NCI-H2227 (cell line): ENCODE measurements around the gene JAM3.

Source experiments
- DNase-seq: peaks from one replicate; lab custom pipeline; 2025; ENCODE audit not compliant: unreplicated experiment; lab: John Stamatoyannopoulos, UW

Gene JAM3

GRCh38 chr11:134142536-134142935 lies 73.7 kb downstream of the JAM3 start:
- DNase-seq: no peak

DNA sequence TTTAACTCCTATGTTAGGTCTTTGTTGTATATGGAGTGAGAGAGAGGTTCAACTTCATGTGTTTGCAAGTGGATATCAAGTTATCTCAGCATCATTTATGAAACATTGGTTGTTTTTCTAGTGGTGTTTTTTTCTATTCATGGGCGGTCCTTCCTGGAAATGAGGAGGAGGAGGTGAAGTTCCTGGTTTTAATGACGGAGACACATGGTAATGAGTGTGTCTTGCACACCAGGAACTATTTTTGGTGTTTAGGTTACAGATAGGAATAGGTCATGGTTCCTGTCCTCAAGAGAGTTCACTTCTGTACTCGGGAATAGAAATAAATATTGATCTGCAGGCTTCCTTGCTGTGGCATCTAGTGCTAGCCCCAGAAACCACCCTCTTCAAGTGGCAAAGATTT lies 74.9 kb downstream of the JAM3 start:
- no peak for DNase-seq

DNA sequence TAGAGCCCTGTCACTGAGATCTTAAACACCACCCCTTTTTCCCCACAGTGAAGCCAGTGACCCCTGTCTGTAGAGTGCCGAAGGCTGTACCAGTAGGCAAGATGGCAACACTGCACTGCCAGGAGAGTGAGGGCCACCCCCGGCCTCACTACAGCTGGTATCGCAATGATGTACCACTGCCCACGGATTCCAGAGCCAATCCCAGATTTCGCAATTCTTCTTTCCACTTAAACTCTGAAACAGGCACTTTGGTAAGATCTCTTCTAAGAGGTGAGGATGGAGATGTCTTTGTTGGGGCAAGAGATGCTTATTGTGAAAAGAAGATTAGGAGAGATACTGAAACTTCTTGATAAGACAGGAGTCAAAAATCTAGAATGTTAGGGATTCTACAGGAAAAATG lies 75.9 kb downstream of the JAM3 start:
- DNase-seq: no peak

GRCh38 chr11:134145715-134146114 lies 76.8 kb downstream of the JAM3 start:
- no peak for DNase-seq

- no peak for DNase-seq
Measured at GRCh38 chr11:134146598-134146997, 77.7 kb downstream of the JAM3 start.

DNA sequence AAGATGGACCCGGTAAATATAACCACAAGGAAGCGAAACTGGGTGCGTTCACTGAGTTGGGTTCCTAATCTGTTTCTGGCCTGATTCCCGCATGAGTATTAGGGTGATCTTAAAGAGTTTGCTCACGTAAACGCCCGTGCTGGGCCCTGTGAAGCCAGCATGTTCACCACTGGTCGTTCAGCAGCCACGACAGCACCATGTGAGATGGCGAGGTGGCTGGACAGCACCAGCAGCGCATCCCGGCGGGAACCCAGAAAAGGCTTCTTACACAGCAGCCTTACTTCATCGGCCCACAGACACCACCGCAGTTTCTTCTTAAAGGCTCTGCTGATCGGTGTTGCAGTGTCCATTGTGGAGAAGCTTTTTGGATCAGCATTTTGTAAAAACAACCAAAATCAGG lies 80.5 kb downstream of the JAM3 start:
- DNase-seq: no peak

- DNase-seq: no peak
Measured at GRCh38 chr11:134150195-134150903, 81.5 kb downstream of the JAM3 start.

GRCh38 chr11:134151083-134151747 lies 82.3 kb downstream of the JAM3 start:
- no peak for DNase-seq

DNA sequence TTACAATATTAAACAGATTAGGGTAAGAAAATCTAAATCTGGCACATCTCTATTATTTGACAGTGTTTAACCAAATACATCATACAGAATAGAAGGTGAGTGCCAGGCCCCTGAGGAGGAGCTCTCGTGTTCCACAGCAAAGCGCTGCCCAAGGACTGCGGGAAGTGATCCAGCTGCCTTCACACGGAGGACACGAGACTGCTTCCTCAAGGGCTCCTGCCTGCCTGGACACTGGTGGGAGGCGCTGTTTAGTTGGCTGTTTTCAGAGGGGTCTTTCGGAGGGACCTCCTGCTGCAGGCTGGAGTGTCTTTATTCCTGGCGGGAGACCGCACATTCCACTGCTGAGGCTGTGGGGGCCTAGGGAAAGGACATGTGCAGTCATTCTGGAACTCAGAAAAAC lies 83.8 kb downstream of the JAM3 start:
- no peak for DNase-seq

GRCh38 chr11:134153147-134153905 lies 84.5 kb downstream of the JAM3 start:
- DNase-seq: no peak

GRCh38 chr11:134154441-134154840 lies 85.6 kb downstream of the JAM3 start:
- no peak for DNase-seq

- no peak for DNase-seq
Measured at GRCh38 chr11:134155456-134155855, 86.6 kb downstream of the JAM3 start.

GRCh38 chr11:134155946-134156865 lies 87.3 kb downstream of the JAM3 start:
- no peak for DNase-seq

DNA sequence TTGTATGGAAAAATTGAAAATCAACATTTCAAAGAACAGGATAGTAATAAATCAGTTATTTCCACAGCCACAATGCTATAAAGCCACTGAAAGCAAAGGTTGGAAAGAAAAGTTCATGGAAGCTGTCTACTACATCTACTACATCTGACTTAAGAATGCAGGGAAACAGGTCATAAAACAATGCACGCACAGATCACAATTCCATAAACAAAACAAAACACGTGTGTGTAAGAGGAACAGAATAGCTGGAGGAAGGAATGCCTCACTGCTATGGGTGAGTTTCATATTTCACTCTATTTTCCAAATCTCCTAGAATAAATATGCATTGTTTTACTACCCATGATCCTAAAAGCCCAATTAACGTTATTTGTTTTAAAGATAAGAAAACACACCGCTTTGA lies 88.6 kb downstream of the JAM3 start:
- no peak for DNase-seq

GRCh38 chr11:134158023-134158422 lies 89.2 kb downstream of the JAM3 start:
- DNase-seq: no peak

GRCh38 chr11:134159652-134160051 lies 90.8 kb downstream of the JAM3 start:
- DNase-seq: no peak

- no peak for DNase-seq
Measured at GRCh38 chr11:134164490-134165370, 95.9 kb downstream of the JAM3 start.

GRCh38 chr11:134170177-134170918 lies 101.5 kb downstream of the JAM3 start:
- no peak for DNase-seq

- DNase-seq: no peak
Measured at GRCh38 chr11:134170919-134171281, 102.0 kb downstream of the JAM3 start.
